Amygdala (tissue), 56 donors: ENCODE results near the gene TTC39A.

Experiments
- DNase-seq, 56 donors: peaks; one replicate each; lab custom pipeline; 2025; lab: John Stamatoyannopoulos, UW

TTC39A gene

GRCh38 chr1:51299981-51300670, 30.2 kb downstream of the TTC39A start:
- DNase-seq: no peak

DNA sequence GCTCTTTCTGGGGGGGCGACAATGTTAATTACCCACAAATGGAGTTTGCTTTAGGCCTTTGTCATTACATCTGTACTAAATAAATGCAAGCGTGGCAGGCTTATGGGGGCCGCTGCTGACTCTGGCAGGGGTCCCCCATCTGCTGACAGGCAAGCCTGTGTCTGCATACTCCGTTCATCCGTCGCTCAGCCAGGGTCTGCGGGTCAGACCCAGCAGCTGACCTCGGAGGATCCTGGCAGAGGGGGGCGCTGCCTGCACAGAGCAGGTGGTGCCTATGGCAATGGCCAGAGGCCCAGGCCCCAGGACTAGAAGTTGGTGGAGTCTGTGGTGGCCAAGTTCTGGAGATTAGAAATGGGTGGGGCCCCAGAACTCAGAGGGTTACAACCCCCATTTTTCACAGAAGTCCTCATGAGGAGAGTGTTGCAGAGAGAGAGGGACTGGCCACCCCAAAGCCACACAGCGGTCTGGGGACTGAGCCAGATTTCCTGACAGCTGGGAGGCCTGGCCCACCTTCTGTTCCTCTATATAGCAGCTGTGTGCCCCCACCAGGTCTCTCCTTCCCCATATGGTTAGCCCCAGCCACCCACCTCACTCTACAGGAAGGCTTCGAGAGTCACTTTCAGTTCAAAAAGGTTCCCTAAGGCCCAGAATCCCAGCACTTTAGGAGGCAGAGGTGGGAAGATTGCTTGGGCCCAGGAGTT, 31.0 kb downstream of the TTC39A start:
- no peak for DNase-seq

DNA sequence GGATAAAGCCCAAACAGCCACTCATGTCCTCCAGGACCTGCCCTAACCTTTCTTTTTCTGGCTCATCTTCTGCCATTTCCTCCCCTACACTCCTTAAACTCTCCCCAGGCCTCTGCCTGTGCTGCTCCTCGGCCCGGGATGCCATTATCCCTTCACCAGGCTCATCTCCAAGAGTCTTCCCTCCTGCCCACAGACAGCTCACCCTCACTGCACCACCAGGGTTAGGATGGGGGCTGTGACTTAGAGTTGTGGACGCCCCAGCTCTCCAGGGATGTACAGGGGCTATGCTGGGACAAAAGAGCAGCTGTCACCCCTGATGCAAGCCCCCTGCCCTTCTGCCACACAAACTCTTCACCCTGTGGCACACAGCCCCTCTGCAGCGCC, 32.0 kb downstream of the TTC39A start:
- no peak for DNase-seq

GRCh38 chr1:51297401-51298321, 32.7 kb downstream of the TTC39A start:
- no peak for DNase-seq

DNA sequence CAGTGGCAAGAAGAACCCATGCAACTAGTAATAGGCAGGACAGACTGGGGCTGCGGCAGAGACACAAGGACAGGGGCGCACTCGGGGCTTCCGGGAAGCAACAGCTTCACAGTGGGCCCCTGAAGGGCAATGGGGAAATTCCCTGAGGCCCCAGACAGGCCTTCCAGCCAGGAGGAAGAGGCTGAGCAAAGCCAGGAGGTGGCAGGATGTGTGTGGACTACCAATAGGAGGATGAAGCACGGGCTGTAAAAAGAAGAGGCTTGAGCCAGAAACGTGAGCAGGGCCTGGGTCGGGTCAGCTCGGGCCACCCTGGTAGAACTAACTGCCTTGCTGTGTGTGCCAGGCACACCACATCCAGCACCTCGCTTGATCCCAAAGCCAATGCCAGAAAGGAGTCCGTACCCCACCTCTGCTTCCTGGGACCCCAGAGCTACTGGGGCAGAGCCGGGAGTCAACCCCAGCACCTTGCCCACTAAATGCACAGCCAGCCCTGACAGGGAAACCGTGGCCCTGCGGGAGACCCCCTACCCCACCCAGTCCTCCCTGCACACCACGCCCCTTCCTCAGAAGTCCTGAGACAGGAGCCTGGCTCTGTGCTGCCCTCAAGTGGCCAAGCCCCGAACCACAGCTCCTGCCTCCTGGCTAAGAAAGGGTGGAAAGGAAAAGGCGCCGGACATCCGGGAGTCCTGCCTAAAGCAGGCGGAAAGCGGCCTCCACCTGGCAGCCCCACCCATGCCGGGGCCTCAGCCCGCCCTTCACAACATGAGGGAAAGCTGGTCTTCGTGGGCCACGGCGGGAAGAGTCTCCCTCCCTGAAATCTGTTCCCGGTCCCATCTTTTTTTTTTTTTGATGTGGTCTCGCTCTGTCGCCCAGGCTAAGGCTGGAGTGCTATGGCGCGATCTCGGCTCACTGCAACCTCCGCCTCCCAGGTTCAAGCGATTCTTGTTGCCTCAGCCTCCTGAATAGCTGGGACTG, 33.7 kb downstream of the TTC39A start:
- peak in 54 of 56 donors; percentile 23 to 88 (median 62) for DNase-seq

- no peak for DNase-seq
Observed at GRCh38 chr1:51295926-51296325, 34.4 kb downstream of the TTC39A start.

DNA sequence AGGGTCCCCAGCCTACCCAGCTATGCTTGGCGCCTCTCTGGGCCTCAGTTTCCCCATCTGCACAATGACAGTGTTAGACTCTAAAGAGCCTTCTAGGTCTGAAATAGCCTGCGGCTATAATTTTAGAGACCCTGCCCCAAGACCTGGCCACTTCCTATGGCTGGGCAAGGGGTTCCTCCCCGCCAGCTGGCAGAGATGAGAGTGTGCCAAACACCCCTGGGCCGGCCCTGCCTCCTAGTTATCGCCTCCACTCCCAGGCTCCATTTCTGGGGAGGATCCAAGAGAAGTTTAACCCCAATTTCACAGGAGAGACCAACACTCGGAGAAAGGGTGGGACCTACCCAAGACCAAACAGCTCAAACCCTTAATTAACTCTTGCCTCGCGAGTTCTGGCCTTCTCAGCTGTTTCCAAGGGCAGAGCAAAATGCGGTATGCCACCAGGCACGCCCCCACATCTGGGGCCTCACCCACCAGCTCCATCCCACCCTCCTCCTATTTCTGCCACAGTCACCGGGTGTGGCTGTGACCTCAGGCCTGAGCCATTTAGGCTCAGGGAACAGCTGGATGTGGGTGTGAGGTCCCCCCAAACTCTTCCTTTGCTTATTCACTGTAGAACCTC, 35.7 kb downstream of the TTC39A start:
- no peak for DNase-seq

- DNase-seq: no peak
Observed at GRCh38 chr1:51293898-51294515, 36.4 kb downstream of the TTC39A start.

- DNase-seq: no peak
Observed at GRCh38 chr1:51290489-51290847, 39.9 kb downstream of the TTC39A start.

- DNase-seq: no peak
Observed at GRCh38 chr1:51289676-51290488, 40.5 kb downstream of the TTC39A start.

DNA sequence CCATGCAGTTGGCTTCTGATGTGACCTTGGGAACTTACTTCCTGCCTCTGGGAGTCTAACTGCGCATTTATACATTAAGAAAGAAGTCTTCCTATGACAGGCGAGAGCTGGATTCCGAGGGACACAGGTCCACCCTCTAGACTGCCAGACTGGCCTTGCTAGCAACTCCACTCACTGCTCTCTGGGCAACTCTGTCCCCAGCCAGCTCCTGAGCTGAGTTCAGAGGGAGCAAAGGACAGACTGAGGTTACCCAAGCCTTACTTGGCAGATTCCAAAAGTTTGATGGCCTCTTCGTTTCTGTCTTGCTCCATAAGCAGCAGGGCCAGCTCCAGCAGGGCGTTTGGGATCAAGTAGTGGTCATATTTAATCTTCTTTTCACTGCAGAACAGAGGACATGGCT, 41.8 kb downstream of the TTC39A start:
- no peak for DNase-seq

- DNase-seq: no peak
Observed at GRCh38 chr1:51287966-51288365, 42.4 kb downstream of the TTC39A start.

- no peak for DNase-seq
Observed at GRCh38 chr1:51285055-51285454, 45.3 kb downstream of the TTC39A start.

DNA sequence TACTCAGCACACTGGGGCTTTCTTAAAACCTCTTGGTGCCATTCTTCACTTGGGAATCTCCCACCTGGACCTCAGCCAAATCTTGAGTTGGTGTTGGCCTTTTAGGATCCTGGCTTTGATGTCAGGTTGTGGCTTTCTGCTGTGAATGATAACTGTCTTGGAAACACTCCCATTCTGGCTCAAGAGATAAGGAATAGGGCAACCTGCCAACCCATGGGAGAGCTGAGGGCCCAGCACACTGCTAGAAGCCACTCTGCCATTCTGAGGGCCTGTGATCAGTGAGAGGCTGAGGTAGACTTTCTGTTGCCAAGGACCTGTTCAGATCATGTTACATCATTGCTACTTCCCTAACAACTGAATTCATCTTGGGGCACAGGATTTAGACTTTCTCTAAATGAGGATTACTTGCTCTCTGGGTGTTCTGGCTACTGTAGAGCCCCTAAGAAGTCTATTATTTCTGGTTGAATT, 45.8 kb downstream of the TTC39A start:
- peak in 1 of 56 donors; percentile 36 for DNase-seq

DNA sequence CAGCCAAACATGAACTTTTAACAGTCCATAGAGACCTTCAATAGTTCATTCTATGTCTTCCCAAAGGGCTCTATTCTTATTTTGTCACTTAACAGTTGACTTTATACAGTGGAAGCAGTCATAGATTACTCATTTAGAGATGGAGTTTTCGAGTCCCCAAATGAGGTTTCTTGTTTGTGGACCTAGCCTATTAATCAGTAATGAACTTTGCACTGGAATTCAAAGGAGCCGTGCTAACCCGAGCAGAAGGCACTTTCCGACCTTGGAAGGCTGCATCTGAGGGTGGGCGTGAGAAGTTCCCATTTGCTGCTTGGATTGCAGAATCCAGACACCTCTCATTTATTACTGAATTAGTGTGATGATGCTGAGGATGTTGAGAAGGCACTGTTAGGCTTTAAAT, 46.4 kb downstream of the TTC39A start:
- no peak for DNase-seq

GRCh38 chr1:51282605-51283004, 47.8 kb downstream of the TTC39A start:
- DNase-seq: no peak

DNA sequence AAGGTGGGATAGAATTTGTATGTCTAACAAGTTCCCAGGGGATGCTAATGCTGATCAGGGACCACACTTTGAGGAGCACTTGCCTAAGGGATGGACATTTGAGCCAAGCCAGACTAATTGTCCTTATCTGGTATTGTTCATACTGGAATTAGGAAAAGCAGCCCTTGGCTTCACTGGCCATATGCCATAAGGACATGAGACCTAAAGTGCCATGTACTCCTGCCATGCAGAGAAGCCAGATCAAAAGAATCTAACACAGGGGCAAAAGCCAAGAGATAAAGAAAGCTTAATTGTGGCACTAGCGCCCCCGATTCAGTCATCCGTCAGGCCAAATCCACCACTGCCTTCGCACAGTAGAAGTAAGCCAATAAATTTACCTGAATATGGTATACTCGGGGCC, 48.6 kb downstream of the TTC39A start:
- no peak for DNase-seq

DNA sequence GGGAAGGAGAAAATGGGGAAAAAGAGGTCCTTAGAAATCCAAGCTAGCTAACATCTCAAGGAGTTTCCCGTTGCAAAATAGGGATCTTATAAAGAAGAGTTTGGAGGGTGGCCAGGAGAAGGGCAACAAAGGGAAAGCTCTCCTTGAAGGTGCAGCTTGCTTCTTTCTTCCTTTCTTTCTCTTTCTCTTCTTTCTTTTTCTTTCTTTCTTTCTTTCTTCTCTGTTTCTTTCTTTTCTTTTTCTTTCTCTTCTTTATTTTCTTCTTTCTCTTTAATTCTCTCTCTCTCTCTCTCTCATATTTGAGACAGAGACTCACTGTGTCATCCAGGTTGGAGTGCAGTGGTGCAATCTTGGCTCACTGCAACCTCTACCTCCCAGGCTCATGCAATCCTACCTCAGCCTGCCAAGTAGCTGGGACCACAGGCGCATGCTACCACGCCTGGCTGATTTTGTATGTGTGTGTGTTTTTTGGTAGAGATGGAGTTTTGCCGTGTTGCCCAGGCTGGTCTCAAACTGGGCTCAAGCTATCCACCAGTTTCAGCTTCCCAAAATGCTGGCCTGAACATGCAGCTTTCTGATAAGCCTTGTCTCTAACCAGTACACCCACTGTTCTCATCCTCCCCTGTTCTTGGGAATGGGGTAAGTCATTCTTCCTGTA, 49.9 kb downstream of the TTC39A start:
- DNase-seq: no peak
